Bronchial epithelial cell (primary cell): ENCODE measurements around the gene CNKSR2. TPM values are rescaled to one million over a fixed set of nuclear protein-coding genes. Genes with fewer than 3 reads are reported as not detected.

Experiments used
- DNase-seq: peaks from one replicate; pipeline ENCODE4 v3.0.0-alpha.2; 2010; ENCODE audit warnings: low read depth
- FAIRE-seq: peaks from 2 replicates; lab custom pipeline; 2011; peaks lifted over from hg19 to GRCh38; lab: Jason Lieb, UNC
- H3K27me3 ChIP-seq: 2 replicates; pipeline ENCODE4 v1.5.1; 2011; ENCODE audit warnings: low read length; ENCODE audit not compliant: control insufficient read depth, insufficient read depth
- H3K36me3 ChIP-seq: 2 replicates; pipeline ENCODE4 v1.5.1; 2011; ENCODE audit warnings: low read length; ENCODE audit not compliant: control insufficient read depth, insufficient read depth
- H3K4me3 ChIP-seq: 2 replicates; pipeline ENCODE4 v1.5.1; 2011; ENCODE audit warnings: mild to moderate bottlenecking, low read depth, low read length, control low read depth
- CTCF ChIP-seq: IDR thresholded peaks from 2 replicates; pipeline ENCODE4 v1.5.1; 2011; ENCODE audit warnings: mild to moderate bottlenecking, moderate library complexity, low read length, control low read depth, inconsistent platforms; ENCODE audit not compliant: insufficient read depth, severe bottlenecking
- total RNA-seq: library from RNA; depleted of rRNA; stranded (reverse); fragments of >200 nt; gene quantifications from 2 replicates; pipeline ENCODE4 v1.2.1, GENCODE V29; 2014

Gene CNKSR2
- total RNA-seq, 1 donor from 2014 or later = 0.53 TPM

GRCh38 chrX:21657318-21658151 lies 283.3 kb downstream of the CNKSR2 start:
- FAIRE-seq (no peak), DNase-seq (no peak)
- Histone ChIP-seq H3K27me3 (peaks cover 2% of the 10 kb centered on the region), H3K36me3 (no peaks in the 10 kb centered on the region), H3K4me3 (no peak overlapping the region)
- no peak for TF ChIP-seq CTCF

- FAIRE-seq = no peak
- Histone ChIP-seq H3K4me3 (no peak within 1 kb of the TSS), H3K27me3 (peaks cover 2% of the 10 kb centered on the region), H3K36me3 (no peaks in the 10 kb centered on the region)
- DNase-seq = no peak
- no peak for TF ChIP-seq CTCF
These were observed 284.0 kb downstream of the CNKSR2 start, which contains the start of gene KLHL34 for GRCh38 chrX:21658152-21658737. TSS of gene KLHL34 (minus strand) at chrX:21658330. CDS start at chrX:21657788, 542 bp downstream.

- DNase-seq (no peak), FAIRE-seq (no peak)
- TF ChIP-seq CTCF = no peak
- H3K27me3 ChIP-seq = peaks cover 2% of the 10 kb centered on the region
- H3K4me3 ChIP-seq = no peak overlapping the region
- H3K36me3 ChIP-seq = no peaks in the 10 kb centered on the region
These were observed 284.5 kb downstream of the CNKSR2 start for GRCh38 chrX:21658746-21659145.

- Histone ChIP-seq H3K27me3 (peaks cover 2% of the 10 kb centered on the region), H3K4me3 (no peak overlapping the region), H3K36me3 (no peaks in the 10 kb centered on the region)
- no peak for DNase-seq
- no peak for FAIRE-seq
- no peak for TF ChIP-seq CTCF
These were observed 285.1 kb downstream of the CNKSR2 start for GRCh38 chrX:21659320-21659719.

- Histone ChIP-seq H3K4me3 (no peak overlapping the region), H3K36me3 (no peaks in the 10 kb centered on the region), H3K27me3 (peaks cover 2% of the 10 kb centered on the region)
- no peak for TF ChIP-seq CTCF
- no peak for DNase-seq
- no peak for FAIRE-seq
These were observed 285.9 kb downstream of the CNKSR2 start for GRCh38 chrX:21660156-21660555.
